H1 (cell line): Measurements from ENCODE around the gene EMC7.

Experiments
- CHD1 ChIP-seq: IDR thresholded peaks from 2 replicates; pipeline ENCODE4 v1.6.1; 2012; ENCODE audit warnings: low read depth, low read length, improper control_type of control experiment
- CTCF ChIP-seq, 3 experiments: IDR thresholded peaks; 1 replicate in 2 of 3; 2 replicates in 1 of 3; pipeline versions ENCODE4 v1.5.1 to v1.6.1; 2011; ENCODE audit warnings: low read length in 3 of 3, mild to moderate bottlenecking in 3 of 3, inconsistent platforms in 2 of 3, low read depth in 1 of 3, moderate library complexity in 1 of 3; ENCODE audit not compliant: insufficient read depth in 1 of 3; ENCODE audit errors: control extremely low read depth in 1 of 3
- EP300 ChIP-seq, 2 experiments: IDR thresholded peaks; 1 replicate in 1 of 2; 2 replicates in 1 of 2; pipeline ENCODE4 v1.6.1; 2011 to 2012; ENCODE audit warnings: low read depth in 2 of 2, low read length in 2 of 2, mild to moderate bottlenecking in 2 of 2, borderline replicate concordance in 1 of 2, inconsistent platforms in 1 of 2, moderate library complexity in 1 of 2
- EZH2 ChIP-seq: fragments of 200-600 bp; sonication (generic); IDR thresholded peaks from 2 replicates; pipeline ENCODE4 v1.7.1; 2012; ENCODE audit warnings: low read depth, mild to moderate bottlenecking, moderate library complexity, low read length, inconsistent platforms; ENCODE audit not compliant: severe bottlenecking
- KDM1A ChIP-seq: fragments of 200-600, 300-600 bp; sonication (generic); IDR thresholded peaks from 2 replicates; pipeline ENCODE4 v1.7.1; 2016; ENCODE audit warnings: mild to moderate bottlenecking, low read length, borderline replicate concordance
- KDM5A ChIP-seq: fragments of 200-600 bp; IDR thresholded peaks from 2 replicates; pipeline ENCODE4 v1.7.1; 2012; ENCODE audit warnings: mild to moderate bottlenecking, low read length, inconsistent platforms, mixed read lengths
- MAX ChIP-seq: IDR thresholded peaks from 2 replicates; pipeline ENCODE4 v1.6.1; 2012; ENCODE audit warnings: inconsistent platforms
- POLR2AphosphoS5 ChIP-seq: IDR thresholded peaks from 2 replicates; pipeline ENCODE4 v1.6.1; 2011; ENCODE audit warnings: low read depth, low read length
- POU5F1 ChIP-seq: IDR thresholded peaks from 2 replicates; pipeline ENCODE4 v1.6.1; 2011; ENCODE audit warnings: low read depth, mild to moderate bottlenecking, low read length, moderate library complexity
- SP2 ChIP-seq: IDR thresholded peaks from 2 replicates; pipeline ENCODE4 v1.6.1; 2012; ENCODE audit warnings: mild to moderate bottlenecking, low read length, inconsistent platforms
- USF2 ChIP-seq: IDR thresholded peaks from 2 replicates; pipeline ENCODE4 v1.6.1; 2011; ENCODE audit warnings: low read length, improper control_type of control experiment

GRCh38 chr15:34059476-34059875 lies 42.2 kb downstream of the EMC7 start:
- TF ChIP-seq CTCF (IDR thresholded peaks at IDR 0.05; ENCODE audit: control extremely low read depth in 1 of 3, insufficient read depth in 1 of 3, low read depth in 1 of 3, low read length in 3 of 3) (no peak), POLR2AphosphoS5 (no peak), EP300 (IDR thresholded peaks at IDR 0.05; ENCODE audit: borderline replicate concordance in 1 of 2, low read depth in 2 of 2, low read length in 2 of 2) (no peak), CHD1 (no peak), POU5F1 (no peak), EZH2 (no peak), USF2 (no peak), MAX (no peak), SP2 (no peak), KDM5A (no peak), KDM1A (no peak)
